Endodermal cell (in vitro differentiated cells): Measurements from ENCODE around the gene EXOC1. TPM values are rescaled to one million over a fixed set of nuclear protein-coding genes. Genes with fewer than 3 reads are reported as not detected.
A peak's percentile ranks its signal among the peaks of the same experiment; 100 is the strongest.

Experiments used
- DNase-seq: peaks from one replicate; pipeline ENCODE4 v3.0.0-alpha.2; 2017
- H3K27ac ChIP-seq: 2 replicates; pipeline ENCODE4 v1.5.1; 2013; ENCODE audit warnings: mild to moderate bottlenecking, low read depth, low read length, moderate library complexity
- H3K27me3 ChIP-seq: 2 replicates; pipeline ENCODE4 v1.6.1; 2013; ENCODE audit warnings: mild to moderate bottlenecking, low read length, moderate library complexity; ENCODE audit not compliant: insufficient read depth, control insufficient read depth, poor library complexity, severe bottlenecking
- H3K36me3 ChIP-seq: 2 replicates; pipeline ENCODE4 v1.7.0; 2013; ENCODE audit warnings: mild to moderate bottlenecking, low read length, moderate library complexity; ENCODE audit not compliant: control insufficient read depth, insufficient read depth
- H3K4me1 ChIP-seq: one replicate; pipeline ENCODE4 v1.7.0; 2013; ENCODE audit warnings: low read length; ENCODE audit not compliant: control insufficient read depth, insufficient read depth
- H3K4me3 ChIP-seq: 2 replicates; pipeline ENCODE4 v1.5.1; 2013; ENCODE audit warnings: mild to moderate bottlenecking, low read length, moderate library complexity
- H3K9ac ChIP-seq: 2 replicates; pipeline ENCODE4 v1.6.1; 2013; ENCODE audit warnings: mild to moderate bottlenecking, low read length, moderate library complexity; ENCODE audit not compliant: poor library complexity, severe bottlenecking; ENCODE audit errors: extremely low read depth
- H3K9me3 ChIP-seq: 2 replicates; pipeline ENCODE4 v1.6.1; 2013; ENCODE audit warnings: mild to moderate bottlenecking, low read length, moderate library complexity; ENCODE audit not compliant: control insufficient read depth
- H3K27ac Mint-ChIP-seq: 2 replicates; pipeline ENCODE4 v1.8.0; 2020; ENCODE audit warnings: mixed read lengths
- H3K27me3 Mint-ChIP-seq: 2 replicates; pipeline ENCODE4 v1.8.0; 2021; ENCODE audit warnings: mild to moderate bottlenecking, mixed read lengths; ENCODE audit not compliant: insufficient read depth
- H3K36me3 Mint-ChIP-seq: 2 replicates; pipeline ENCODE4 v1.8.0; 2020; ENCODE audit warnings: low read depth, mixed read lengths
- H3K4me1 Mint-ChIP-seq: 2 replicates; pipeline ENCODE4 v1.8.0; 2020; ENCODE audit warnings: mixed read lengths
- H3K4me3 Mint-ChIP-seq: 2 replicates; pipeline ENCODE4 v1.8.0; 2020; ENCODE audit warnings: mild to moderate bottlenecking, moderate library complexity, mixed read lengths
- H3K9me3 Mint-ChIP-seq: 2 replicates; pipeline ENCODE4 v1.8.0; 2020; ENCODE audit warnings: mild to moderate bottlenecking, mixed read lengths
- CTCF ChIP-seq: fragments of 200-600 bp; sonication (generic); conservative IDR thresholded peaks from 2 replicates; pipeline ENCODE4 v1.5.0; 2021; ENCODE audit warnings: antibody characterized with exemption, mild to moderate bottlenecking
- WGBS, 2 experiments: methylation state at CpG; one replicate each; pipeline versions ENCODE4 v1.1.5 to v1.1.7; 2013; ENCODE audit warnings: missing lambda C conversion rate in 2 of 2, mixed read lengths in 1 of 2; ENCODE audit not compliant: insufficient coverage in 1 of 2, insufficient read length in 1 of 2; 5-methylcytosine and 5-hydroxymethylcytosine counted together
- total RNA-seq, 2 donors: library from RNA; stranded (reverse); fragmentation: NEBNext Ultra II Directional in 1 of 2; extraction: Animal tissue kit (Norgen Biotek cat#: 25700) in 1 of 2; gene quantifications; 2 replicates in 1 of 2; 3 replicates in 1 of 2; pipeline ENCODE4 v1.2.1, GENCODE V29; 2021

The EXOC1 gene
- total RNA-seq, 2 donors from 2014 or later: 26.5 to 26.9 TPM

DNA sequence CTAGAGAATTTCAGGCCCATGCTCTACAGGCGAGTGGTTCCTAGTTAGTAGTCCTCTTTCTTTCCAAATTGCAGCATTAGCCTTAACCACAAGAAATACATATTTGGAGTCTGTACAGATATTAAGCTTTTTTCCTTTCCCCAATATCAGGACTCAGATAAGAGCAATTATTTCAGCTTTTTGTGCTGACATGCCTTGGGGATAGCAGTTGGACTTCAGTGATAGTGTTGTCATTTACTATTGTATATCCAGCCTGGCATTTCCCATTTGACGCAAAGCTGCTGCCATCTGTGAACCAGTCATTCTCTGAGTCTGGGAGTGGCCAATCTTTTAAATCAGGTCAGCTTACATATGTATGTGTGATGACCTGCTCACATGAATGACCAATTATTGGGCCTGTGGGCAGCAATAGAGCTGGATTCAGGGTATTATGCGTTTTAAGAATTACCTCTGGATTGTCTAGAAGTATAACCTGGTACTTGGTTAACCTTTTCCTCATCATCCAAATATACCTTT, 88.5 kb downstream of the EXOC1 start:
- no peak for TF ChIP-seq CTCF
- H3K4me1 ChIP-seq: peaks cover 5% of the 10 kb centered on the region
- Mint-ChIP-seq H3K27ac (no peak overlapping the region), H3K36me3 (no peaks in the 10 kb centered on the region), H3K4me1 (peaks cover 42% of the 10 kb centered on the region), H3K4me3 (no peak overlapping the region), H3K27me3 (no peaks in the 10 kb centered on the region), H3K9me3 (peaks cover 18% of the 10 kb centered on the region)
- H3K27ac ChIP-seq: no peak overlapping the region
- H3K36me3 ChIP-seq: no peaks in the 10 kb centered on the region
- peaks cover 16% of the 10 kb centered on the region for H3K9me3 ChIP-seq
- WGBS, 2 experiments: 96 to 100% methylated on average over 1 to 3 of the region's 3 CpGs
- no peak overlapping the region for H3K4me3 ChIP-seq
- DNase-seq: no peak
- H3K27me3 ChIP-seq: no peaks in the 10 kb centered on the region
- no peak overlapping the region for H3K9ac ChIP-seq

- no peak overlapping the region for H3K27ac ChIP-seq
- H3K9me3 ChIP-seq: peaks cover 8% of the 10 kb centered on the region
- Mint-ChIP-seq H3K36me3 (peaks cover 15% of the 10 kb centered on the region), H3K4me1 (peaks cover 31% of the 10 kb centered on the region), H3K27ac (peak overlapping the region; percentile 30), H3K4me3 (no peak overlapping the region), H3K27me3 (no peaks in the 10 kb centered on the region), H3K9me3 (no peaks in the 10 kb centered on the region)
- no peaks in the 10 kb centered on the region for H3K27me3 ChIP-seq
- peaks cover 6% of the 10 kb centered on the region for H3K36me3 ChIP-seq
- no peak overlapping the region for H3K4me3 ChIP-seq
- no peak for DNase-seq
- peaks cover 4% of the 10 kb centered on the region for H3K4me1 ChIP-seq
- no peak overlapping the region for H3K9ac ChIP-seq
- WGBS, 2 experiments: 75 to 76% methylated on average over 6 of the region's 6 CpGs
- no peak for TF ChIP-seq CTCF
Measured at GRCh38 chr4:55947254-55947882, 93.9 kb downstream of the EXOC1 start.

DNA sequence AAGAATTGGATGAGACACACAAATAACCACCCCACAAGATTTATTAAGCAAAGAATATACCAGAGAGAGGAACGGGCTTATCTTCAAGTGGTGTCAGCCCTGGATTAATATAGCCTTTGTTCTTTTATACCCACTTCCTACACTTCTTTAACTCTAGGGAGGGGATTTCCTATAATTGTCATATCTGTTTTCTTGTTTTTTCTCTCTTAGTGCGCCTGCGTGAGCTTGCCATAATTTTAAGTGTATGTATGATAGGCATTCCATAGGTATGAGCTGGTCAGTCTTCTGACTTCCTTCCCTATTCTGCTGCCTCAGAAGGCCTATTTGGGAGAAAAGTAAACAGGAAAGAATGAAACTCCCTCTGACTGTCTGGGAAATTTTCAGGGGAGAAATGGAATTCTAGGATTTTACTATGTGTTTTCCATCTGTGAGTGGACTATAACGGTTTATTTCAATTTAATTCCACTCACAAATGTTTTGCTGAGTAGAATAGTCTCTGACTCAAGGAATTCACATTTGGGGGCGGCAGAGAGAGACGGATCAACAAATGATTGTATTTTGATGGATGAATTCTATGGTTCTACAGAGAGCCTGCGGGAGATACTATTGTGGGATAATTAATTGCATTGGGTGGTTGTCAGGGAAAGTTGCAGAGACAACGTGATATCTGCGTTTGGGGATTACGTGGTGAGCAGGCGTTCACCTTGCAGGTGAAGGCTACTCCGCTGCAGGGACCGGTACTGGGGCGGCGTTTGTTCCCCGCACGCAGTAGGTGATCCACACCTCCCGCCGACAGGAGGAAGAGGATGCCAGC, 94.7 kb downstream of the EXOC1 start:
- H3K4me1 ChIP-seq: peaks cover 4% of the 10 kb centered on the region
- peak overlapping the region; percentile 91 for H3K4me3 ChIP-seq
- peak overlapping the region; percentile 25 for H3K27ac Mint-ChIP-seq
- no peaks in the 10 kb centered on the region for H3K27me3 ChIP-seq
- H3K27me3 Mint-ChIP-seq: no peaks in the 10 kb centered on the region
- peaks cover 31% of the 10 kb centered on the region for H3K4me1 Mint-ChIP-seq
- peak overlapping the region; percentile 83 for H3K4me3 Mint-ChIP-seq
- H3K9me3 ChIP-seq: peaks cover 8% of the 10 kb centered on the region
- H3K36me3 Mint-ChIP-seq: peaks cover 23% of the 10 kb centered on the region
- H3K36me3 ChIP-seq: peaks cover 13% of the 10 kb centered on the region
- H3K9me3 Mint-ChIP-seq: no peaks in the 10 kb centered on the region
- no peak for TF ChIP-seq CTCF
- WGBS, 2 experiments: 7 to 13% methylated on average over 15 to 18 of the region's 19 CpGs
- no peak for DNase-seq
- peak overlapping the region; percentile 69 for H3K9ac ChIP-seq
- H3K27ac ChIP-seq: peak overlapping the region; percentile 6
